NCI-H82 treated with DMSO at 0.1 percent for 48 hours (cell line): Measurements from ENCODE around the gene GGA3.
"Not testable (repeated sequence)": the region's sequence is repeated elsewhere in the genome, so short reads cannot be mapped to it uniquely, and the experiment has no call there.

Experiments used
- DNase-seq: peaks from one replicate; lab custom pipeline; 2025; ENCODE audit not compliant: unreplicated experiment; lab: John Stamatoyannopoulos, UW

GGA3 gene

DNA sequence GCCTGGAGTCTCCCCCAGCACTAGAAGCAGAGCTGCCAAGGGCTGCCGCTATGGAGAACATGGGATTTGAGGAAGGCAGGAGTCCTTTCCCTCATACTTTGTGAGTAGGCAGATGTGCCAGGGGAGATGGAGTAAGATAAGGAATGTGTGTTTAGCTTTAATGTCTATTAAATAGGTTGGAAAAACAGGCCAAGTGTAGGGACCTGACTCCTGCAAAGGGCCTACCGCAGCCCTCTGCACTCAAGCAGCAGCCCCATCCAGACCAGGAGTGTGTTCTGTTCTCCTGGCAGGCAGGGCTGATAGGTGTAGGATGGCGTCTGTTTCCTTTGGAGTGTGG lies 11.4 kb upstream of the GGA3 start:
- DNase-seq: no peak

DNA sequence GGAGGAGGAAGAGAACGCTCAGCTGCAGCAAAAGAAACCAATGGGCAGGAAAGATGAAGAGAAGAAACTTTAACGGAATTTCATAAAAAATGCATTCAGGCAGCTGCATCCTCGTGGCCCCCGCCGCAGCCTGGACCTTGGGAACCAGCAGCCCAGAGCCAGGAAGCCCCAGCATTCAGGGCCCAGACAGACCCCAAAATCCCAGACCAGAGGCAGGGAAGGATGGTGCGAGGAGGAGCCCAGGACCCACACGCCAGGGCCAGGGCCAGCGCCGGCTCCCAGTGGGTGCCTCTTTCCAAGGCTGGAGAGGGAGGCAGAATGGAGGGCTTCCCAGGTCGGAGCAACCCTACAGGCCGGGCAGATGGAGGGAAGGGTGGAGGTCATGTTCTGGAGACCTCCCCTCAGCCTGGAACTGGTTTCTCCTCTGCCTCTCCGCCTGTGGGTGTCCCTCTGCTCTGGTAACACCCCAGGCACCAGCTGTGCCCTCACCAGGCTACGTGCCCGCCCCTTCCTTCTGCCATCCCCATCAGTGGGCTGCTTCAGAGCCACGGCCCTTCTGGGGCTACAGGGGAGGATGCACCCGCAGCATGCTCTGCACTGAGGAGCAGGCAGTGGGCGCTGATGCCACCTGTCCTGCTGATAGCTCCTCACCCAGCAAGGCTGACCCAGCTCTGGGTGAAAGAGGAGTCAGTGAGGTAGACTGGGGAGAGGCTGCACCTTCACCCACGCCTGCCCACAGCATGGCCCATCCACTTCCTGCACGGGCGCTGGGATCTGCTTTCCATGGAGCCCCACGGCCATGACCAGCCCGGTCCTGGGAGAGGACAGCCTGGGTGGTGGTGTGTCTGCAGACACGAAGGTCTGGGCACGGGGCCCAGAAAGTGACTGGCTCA lies 10.8 kb upstream of the GGA3 start:
- DNase-seq: no peak

DNA sequence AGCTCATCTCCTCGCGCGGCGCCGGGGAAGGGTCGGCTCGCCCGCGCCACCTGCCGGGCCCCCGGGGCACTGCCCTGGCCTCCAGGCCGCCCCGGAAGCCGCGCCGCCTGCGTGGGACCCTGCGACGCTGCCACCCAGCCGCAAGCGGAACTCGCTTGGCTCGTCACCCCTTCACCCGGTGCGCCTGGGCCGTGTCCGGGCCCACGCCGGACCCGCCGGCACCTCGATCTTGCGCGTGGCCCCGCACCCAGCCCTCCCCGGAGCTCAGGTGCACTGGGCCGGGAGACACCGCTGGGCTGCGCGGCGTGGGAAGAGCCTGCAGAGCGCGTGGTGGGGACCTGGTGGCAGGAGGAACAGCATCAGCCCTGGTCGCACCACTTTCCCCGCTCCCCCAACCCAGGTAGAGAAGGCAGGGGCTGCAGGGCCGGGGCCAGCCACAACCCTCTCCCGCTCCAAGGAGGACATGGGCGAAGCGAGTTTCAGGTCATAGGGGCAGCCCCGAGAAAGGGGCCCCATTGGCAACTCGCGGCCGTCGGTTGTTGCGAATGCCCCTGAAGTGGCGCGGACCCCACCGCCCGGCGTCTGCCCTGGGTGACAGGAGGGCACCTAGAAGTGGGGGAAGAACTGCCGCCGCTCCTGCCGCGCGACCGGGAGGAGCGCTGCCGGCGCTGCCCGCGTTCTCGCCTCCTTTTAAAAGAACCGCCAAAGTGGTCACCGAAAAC lies 10.0 kb upstream of the GGA3 start:
- peak; percentile 21 for DNase-seq

DNA sequence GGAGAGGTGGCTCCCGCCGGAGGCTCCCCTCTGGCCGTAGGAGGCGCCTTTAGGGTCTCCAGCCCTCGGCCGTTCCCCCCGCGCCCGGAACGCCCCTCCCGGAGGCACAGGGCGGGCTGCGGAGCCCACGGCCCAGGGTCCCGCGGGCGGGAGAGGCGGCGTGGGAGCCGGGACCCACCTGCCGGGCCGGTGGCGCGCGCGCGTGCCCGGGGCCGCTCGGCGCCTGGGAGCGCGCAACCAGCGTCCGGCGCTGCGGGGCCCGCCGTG lies 9.5 kb upstream of the GGA3 start, which contains the start of gene MIF4GD:
TSS of gene MIF4GD (minus strand) at position 266 of the 267 bp plus-strand sequence. CDS start 1,036 bp downstream, outside the sequence.
- no peak for DNase-seq

DNA sequence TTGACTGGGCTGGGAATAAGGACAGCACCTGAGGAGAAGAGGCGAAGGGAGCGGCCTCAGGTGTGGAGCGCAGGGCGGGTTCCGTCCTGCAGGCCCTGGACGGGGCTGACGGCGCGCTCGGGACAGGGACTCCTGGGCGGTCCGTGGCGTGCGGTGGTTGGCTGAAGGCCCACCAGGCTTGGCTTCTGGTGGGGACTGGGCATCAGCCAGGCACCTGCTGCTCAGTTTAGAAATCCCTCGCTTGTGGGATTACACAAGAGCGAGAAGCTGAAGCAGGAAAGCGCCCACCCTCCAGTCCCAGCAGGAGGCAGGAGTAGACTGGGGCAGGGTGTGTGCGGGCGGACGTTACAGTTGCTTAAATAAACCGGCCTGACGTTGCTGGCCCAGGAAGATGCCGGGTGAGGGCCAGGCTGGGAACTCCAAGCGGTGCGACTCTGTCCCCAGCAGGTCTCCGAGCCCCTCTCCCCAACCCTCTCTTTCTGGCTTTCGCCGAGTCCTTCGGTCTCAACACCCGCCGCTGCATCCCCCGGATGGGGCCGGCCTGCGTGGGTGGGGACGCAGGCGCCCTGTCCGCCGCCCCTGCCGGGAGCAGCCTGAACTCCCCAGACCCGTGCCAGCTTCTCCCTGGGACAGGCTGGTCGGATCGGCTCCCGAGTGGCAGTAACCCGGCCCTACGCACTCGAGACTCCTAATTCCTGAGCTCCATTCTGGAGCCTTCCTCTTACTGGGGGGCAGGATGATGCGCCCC lies 9.0 kb upstream of the GGA3 start:
- DNase-seq: peak; percentile 61

DNA sequence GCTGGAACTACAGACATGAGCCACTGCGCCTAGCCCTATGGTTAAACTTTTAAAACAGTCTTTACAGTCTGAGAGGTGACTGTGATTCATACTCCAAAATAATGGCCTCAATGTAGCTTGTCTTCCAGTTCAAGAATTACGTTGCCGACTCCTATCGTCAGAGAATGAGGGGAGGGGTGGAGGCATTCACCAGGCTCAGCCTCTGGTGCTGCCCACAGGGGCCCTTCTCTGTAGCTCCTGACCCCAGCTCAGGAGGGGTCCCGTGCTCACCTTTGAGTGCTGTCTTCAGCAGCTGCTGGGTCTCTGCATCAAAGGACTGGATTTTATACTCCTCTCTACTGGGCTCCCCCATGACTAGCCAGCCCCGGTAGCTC lies 8.4 kb upstream of the GGA3 start:
- DNase-seq: no peak

DNA sequence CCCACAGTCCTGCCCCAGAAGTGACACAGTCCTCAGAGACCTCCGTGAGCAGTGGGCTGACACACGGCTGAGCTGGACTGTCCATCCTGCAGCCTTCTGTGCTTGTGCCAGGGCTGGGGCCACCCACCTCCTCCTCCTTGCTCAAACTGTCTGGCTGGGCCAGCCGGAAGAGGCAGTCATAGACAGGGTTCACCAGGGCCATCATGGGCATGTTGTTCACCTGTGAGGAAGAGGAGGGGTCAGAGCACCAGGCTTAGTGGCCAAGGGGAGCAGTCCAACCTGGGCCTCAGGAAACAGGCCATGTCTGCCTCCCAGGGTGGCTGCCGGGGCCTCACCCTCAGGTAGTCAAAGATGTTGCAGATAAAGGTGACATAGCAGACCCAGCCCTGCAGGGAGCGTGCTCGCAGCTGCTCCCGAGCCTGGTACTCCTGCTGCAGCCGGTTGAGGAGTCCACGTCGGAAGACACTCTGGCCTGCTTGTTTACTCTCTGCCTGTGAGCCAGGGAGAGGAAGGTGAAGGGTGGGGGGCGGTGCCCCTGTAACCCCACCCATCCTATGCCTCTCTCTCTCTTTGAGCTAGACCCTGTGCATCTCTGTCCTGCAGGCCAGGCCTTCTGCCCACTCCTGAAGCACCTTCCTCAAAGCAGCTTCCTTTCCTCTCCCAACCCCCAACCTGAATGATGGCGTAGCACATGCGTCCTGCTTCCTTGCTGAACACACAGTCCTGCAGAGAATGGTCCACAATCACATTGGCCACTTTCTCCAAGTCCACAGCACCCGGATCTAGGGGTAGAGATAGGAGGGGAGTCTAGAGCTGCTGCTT lies 6.2 kb upstream of the GGA3 start:
- DNase-seq: no peak

DNA sequence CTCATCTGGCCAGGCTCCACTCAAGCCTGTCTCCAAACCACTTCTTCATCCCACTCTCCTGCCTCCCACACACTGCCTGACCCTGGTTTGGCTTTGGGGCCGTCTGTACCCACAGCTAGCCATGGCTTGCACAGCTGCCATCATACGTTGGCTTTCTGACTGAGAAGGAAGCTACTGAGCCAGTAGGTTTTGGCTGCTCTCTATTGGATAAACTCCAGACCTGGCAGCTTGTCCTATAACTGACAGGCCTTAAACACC lies 5.7 kb upstream of the GGA3 start:
- DNase-seq: no peak

DNA sequence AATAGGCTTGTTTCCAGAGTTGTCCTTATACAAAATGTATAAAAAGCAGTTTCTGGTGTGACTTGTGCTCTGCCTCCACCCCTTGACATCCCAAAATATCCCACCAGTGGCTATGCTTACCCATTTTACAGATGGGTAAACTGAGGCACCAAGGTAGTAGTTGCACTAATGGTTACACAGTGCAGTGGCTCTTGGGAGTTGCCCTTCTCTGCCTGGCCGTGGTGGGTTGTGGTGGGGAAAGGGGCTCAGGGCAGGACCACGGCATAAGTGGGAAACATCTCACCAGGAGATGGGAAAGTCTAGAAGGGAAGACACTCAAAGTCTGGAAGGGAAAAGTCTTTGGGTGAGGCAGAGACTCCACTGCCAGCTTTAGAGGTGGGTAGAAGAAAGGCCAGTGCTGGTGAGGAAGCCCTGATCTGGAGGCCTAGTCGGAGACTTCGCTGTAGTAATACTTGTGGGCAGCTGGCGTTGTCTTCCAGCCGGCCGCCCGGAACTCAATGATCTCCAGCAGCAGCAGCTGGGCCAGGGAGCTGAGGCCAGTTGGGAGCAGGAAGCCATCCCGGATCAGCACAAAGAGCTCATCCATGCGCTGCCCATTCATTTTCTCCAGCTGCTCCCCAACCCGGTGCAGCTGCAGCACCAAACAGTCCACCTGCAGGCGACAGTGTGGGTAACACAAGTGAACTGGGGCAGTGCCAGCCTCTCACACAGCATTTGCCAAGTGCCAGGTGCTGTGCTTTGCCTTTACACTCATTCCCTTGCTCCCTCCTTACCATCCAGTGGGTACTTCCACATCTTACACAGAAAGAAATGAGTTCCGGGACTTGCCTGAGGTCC lies 5.1 kb upstream of the GGA3 start:
- no peak for DNase-seq

DNA sequence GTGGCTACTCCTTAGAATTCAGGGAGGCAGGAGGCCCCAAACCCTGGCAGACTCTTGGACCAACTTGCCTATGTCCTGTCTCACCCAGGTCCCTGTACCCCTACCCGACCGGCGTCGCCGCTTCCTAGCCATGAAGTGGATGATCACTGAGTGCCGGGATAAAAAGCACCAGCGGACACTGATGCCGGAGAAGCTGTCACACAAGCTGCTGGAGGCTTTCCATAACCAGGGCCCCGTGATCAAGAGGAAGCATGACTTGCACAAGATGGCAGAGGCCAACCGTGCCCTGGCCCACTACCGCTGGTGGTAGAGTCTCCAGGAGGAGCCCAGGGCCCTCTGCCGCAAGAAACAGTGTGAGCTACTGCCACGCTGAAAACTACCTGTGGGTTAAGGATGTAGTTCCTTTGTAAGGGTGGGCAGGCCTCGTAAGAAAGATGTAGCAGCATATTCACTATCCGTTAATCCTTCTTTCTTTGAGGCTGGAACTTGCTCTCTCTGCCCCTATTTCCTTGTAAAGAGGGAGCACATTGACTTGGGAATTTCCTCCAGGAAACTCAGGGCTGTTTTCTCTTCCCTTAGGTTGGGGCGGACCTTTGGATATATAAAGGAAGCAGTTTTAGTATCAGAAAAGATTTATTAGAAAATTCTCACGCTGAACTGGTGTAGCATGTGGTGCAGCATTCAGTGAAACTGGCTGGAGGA lies 4.4 kb upstream of the GGA3 start:
- DNase-seq: no peak

DNA sequence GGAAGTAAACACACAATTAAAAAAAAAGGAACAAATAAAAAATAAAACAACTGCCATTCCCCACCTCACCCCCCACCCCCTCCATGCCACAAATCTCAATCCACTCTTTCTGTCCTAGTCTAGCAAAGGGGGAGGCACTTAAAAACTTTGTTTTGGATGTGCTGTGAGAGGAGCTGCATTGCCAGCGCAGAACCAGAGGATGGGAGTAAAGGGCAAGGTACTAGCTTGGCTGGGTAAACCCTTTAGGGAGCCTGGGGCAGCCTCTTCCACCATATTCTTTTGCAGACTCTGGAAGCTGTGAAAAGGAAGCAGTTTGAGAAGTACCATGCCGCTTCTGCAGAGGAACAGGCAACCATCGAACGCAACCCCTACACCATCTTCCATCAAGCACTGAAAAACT lies 1.6 kb upstream of the GGA3 start:
- DNase-seq: no peak

DNA sequence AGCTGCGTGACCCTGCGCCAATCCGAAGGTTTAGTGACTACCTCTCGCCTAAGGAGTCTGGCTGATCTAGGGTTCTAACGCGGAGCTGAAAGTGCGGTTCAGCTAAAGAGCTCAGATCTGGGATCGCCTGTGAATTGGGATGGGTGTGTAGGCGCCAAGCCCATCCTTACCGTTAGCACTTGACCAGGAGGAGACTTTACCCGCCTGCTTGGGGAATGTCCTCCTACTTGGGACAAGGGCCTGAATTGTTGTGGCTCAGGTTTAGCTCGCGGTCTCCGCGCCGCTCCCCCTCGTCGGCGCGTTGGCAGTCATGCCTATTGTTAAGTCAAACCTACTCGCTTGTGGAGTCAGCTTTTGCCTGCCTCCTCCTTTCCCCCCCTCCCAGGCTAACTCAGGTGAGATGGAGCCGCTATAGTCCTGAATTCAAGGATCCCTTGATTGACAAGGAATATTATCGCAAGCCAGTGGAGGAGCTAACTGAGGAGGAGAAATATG lies 753 bp upstream of the GGA3 start:
- no peak for DNase-seq

DNA sequence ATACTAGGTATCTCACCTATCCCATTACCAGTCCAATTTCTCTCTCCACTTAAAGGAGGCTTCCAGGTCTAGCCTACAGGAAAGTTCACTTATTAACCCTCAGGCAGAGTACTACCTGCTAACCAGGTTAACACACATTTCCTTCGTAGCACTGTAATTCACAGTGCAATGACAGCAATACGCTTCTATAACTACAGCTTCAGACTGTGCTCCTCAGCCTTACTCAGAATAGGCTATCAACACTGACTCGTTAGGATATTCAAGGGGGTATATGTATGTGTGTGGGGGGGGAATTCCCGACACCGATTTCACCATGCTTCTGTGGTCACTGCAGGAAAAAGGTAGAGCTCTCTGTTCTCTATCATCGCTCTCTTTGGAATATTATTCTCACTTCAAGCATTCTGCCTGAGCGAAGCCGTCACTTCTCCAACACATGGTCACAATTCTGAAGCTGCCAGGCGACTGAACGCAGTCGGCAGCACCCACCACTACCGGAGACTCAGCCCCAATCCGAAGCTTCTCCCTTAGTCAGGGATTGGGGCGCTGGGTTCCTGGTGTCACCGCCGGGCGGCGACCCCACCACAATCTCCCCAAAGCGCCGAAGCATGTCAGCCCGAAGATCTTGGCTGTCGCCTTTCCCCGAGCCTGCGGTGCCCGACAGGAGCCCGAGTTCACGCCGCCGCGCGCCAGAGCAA lies 618 bp downstream of the GGA3 start:
- DNase-seq: no peak

DNA sequence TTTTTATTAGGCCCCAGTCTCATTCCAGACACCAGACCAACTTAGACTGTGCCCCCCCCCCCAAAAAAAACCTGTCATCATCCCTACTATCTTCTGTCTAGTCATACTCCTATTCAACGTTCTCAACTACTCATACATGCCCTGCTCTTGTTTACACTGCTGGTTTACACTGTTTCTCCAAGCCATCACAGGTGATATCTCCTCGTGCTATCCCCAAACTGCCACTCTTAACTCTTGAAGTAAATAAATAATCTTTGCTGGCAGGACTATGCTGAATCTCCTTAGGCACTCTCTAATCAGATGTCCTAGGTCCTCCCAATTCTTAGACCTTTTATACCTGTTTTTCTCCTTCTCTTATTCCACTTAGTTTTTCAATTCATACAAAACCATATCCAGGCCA lies 4.2 kb downstream of the GGA3 start:
- DNase-seq: not testable (repeated sequence)

DNA sequence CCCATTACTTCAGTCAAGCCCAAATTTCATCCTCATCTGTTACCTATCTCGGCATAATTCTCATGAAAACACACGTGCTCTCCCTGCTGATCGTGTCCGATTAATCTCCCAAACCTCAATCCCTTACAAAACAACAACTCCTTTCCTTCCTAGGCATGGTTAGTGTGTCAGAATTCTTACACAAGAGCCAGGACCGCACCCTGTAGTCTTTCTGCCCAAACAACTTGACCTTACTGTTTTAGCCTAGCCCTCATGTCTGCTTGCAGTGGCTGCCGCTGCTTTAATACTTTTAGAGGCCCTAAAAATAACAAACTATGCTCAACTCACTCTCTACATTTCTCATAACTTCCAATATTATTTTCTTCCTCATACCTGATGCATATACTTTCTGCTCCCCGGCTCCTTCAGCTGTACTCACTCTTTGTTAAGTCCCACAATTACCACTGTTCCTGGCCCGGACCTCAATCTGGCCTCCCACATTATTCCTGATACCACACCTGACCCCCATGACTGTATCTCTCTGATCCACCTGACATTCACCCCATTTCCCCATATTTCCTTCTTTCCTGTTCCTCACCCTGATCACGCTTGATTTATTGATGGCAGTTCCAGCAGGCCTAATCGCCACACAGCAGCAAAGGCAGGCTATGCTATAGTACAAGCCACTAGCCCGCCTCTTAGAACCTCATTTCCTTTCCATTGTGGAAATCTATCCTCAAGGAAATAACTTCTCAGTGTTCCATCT lies 5.3 kb downstream of the GGA3 start:
- not testable (repeated sequence) for DNase-seq

DNA sequence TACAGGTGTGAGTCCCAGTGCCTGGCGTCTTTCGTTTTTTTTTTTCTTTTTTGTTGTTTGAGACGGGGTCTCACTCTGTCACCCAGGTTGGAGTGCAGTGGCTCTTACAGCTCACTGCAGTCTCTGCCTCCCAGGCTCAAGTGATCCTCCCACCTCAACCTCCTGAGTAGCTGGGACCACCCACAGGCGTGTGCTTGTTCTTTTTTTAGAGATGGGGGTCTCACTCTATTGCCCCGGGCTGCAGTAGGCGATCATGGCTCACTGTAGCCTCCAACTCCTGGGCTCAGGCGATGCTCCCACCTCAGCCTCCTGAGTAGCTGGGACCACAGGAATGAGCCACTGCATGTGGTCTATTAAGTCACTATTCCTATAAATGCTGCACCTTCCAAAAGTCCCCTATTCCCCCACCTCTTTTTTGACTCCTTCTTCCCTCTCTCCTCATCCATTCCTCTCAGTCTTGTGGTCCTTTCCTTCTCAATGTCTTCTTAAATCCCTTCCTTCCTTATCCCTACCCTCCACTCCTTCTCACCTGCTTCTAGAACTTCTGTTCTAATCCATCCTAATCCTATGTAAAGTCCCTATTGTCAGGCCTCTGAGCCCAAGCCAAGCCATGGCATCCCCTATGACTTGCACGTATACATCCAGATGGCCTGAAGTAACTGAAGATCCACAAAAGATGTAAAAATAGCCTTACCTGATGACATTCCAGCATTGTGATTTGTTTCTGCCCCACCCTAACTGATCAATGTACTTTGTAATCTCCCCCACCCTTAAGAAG lies 9.2 kb downstream of the GGA3 start:
- DNase-seq: peak; percentile 30

DNA sequence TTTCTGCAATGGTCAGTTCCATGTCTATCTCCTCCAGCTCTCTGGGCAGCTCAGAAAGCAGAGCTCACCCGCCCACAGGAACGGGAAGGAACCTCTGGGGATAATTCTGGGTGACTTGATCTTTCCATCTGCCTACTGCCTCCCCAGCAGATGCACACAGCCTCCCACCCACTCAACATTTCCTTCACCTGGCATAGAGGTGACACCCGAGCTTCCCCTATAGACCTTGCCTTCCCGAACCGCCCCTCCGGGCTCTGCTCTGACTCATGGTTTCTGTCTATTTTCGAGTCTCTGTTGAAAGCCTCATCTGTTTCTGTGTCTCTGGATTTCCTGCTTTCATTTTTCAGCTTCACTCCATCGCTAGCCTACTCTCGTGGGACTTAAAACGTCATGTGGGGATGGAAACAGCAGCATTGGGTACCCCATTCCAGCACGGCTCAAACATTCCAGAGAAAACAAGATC lies 11.4 kb downstream of the GGA3 start:
- no peak for DNase-seq

DNA sequence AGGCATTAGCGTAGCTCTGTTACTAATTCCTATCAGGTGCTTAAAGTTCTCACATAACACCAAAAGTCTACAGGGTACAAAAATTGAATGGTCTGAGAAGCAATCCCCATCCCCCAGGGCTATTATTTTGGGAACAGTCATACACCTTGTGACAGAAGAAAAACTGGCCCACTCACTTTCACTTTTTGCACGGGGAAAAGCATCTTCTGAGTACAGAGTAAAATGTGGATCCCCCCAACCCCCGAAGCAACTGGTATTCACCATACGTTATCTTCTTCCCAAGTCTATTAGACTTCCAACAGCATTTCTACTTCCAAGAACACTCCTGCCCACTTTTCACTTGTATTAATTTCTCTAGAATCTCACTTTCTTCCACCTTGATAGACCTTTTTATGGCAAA lies 11.8 kb downstream of the GGA3 start:
- no peak for DNase-seq
